Measurements from ENCODE around the gene CCT6B.
A peak's percentile ranks its signal among the peaks of the same experiment; 100 is the strongest.
"Not testable (repeated sequence)": the region's sequence is repeated elsewhere in the genome, so short reads cannot be mapped to it uniquely, and the experiment has no call there.

CCT6B gene

GRCh38 chr17:34961093-34961911, at the start of gene CCT6B, which contains the start of gene ZNF830:
Gene CCT6B (minus strand): TSS chr17:34961460. CDS start chr17:34961393, 67 bp downstream.
Gene ZNF830 (plus strand): TSS chr17:34961540. CDS start chr17:34961567, 27 bp downstream.
- peak; percentile 62 for FAIRE-seq

- no peak for FAIRE-seq
These were observed 48.8 kb upstream of the CCT6B start for GRCh38 chr17:35010093-35010492.

- FAIRE-seq = no peak
These were observed 45.7 kb upstream of the CCT6B start for GRCh38 chr17:35006961-35007360.

GRCh38 chr17:35006345-35006744, 45.1 kb upstream of the CCT6B start:
- no peak for FAIRE-seq

- no peak for FAIRE-seq
These were observed 42.5 kb upstream of the CCT6B start for GRCh38 chr17:35003778-35004177.

- no peak for FAIRE-seq
These were observed 41.8 kb upstream of the CCT6B start for GRCh38 chr17:35002876-35003551.

- FAIRE-seq = no peak
These were observed 40.3 kb upstream of the CCT6B start for GRCh38 chr17:35001549-35001948.

- FAIRE-seq = not testable (repeated sequence)
These were observed 39.7 kb upstream of the CCT6B start for GRCh38 chr17:35000965-35001364.

GRCh38 chr17:34999456-34999855, 38.2 kb upstream of the CCT6B start:
- FAIRE-seq = no peak

GRCh38 chr17:34998205-34998604, 36.9 kb upstream of the CCT6B start:
- FAIRE-seq = no peak

- FAIRE-seq = no peak
These were observed 36.1 kb upstream of the CCT6B start for GRCh38 chr17:34997355-34997862.

GRCh38 chr17:34996422-34997285, 35.4 kb upstream of the CCT6B start:
- no peak for FAIRE-seq

GRCh38 chr17:34993031-34993430, 31.8 kb upstream of the CCT6B start:
- FAIRE-seq = no peak

- no peak for FAIRE-seq
These were observed 30.3 kb upstream of the CCT6B start for GRCh38 chr17:34991606-34992005.

- FAIRE-seq = no peak
These were observed 29.7 kb upstream of the CCT6B start for GRCh38 chr17:34990921-34991365.

GRCh38 chr17:34989473-34989872, 28.2 kb upstream of the CCT6B start:
- FAIRE-seq = no peak

GRCh38 chr17:34988644-34989043, 27.4 kb upstream of the CCT6B start:
- no peak for FAIRE-seq

GRCh38 chr17:34987232-34987631, 26.0 kb upstream of the CCT6B start:
- no peak for FAIRE-seq

GRCh38 chr17:34981538-34982241, 20.4 kb upstream of the CCT6B start:
- FAIRE-seq = no peak

- FAIRE-seq = no peak
These were observed 19.6 kb upstream of the CCT6B start for GRCh38 chr17:34980681-34981537.

- no peak for FAIRE-seq
These were observed 19.1 kb upstream of the CCT6B start, which contains the start of gene LIG3 for GRCh38 chr17:34980353-34980680. Gene LIG3 (plus strand): TSS chr17:34980512. CDS start chr17:34983006, 2,494 bp downstream.
